Measurements from ENCODE around the gene ZNF439. TPM values are rescaled to one million over a fixed set of nuclear protein-coding genes. Genes with fewer than 3 reads are reported as not detected.
"Not testable (repeated sequence)": the region's sequence is repeated elsewhere in the genome, so short reads cannot be mapped to it uniquely, and the experiment has no call there.

Gene ZNF439
- polyA plus RNA-seq, 1 donor (not counting 4 experiments of a cell fraction or from before 2014, with no cell fraction given) = 0.71 TPM

GRCh38 chr19:11832253-11832912 lies 16.1 kb upstream of the ZNF439 start:
- Histone ChIP-seq H4K20me1 (ENCODE audit: control insufficient read depth, extremely low read depth, insufficient read depth, low read length) (no peaks in the 10 kb centered on the region), H3K9me1 (ENCODE audit: control insufficient read depth, extremely low read depth, insufficient read depth, low read length) (no peaks in the 10 kb centered on the region), H2AFZ (ENCODE audit: control insufficient read depth, low read length) (no peak overlapping the region), H3K4me3 (ENCODE audit: control insufficient read depth in 2 of 3, extremely low read depth in 1 of 3, insufficient read depth in 2 of 3, low read depth in 1 of 3, low read length in 3 of 3) (no peak overlapping the region), H3K4me1 (ENCODE audit: control insufficient read depth, extremely low read depth, insufficient read depth, low read length) (no peaks in the 10 kb centered on the region), H3K27ac (ENCODE audit: control insufficient read depth, insufficient read depth, low read length) (no peak overlapping the region), H3K79me2 (ENCODE audit: control insufficient read depth, insufficient read depth, low read length) (peaks cover 10% of the 10 kb centered on the region), H3K9ac (ENCODE audit: control insufficient read depth, extremely low read depth, insufficient read depth, low read length) (no peak overlapping the region), H3K36me3 (ENCODE audit: control insufficient read depth in 2 of 2, extremely low read depth in 1 of 2, insufficient read depth in 2 of 2, low read length in 2 of 2) (peaks cover 12 to 17% of the 10 kb centered on the region in 2 experiments), H3K27me3 (ENCODE audit: control insufficient read depth, extremely low read depth, insufficient read depth, low read length) (no peaks in the 10 kb centered on the region), H3K4me2 (ENCODE audit: control insufficient read depth, extremely low read depth, insufficient read depth, low read depth, low read length) (no peak overlapping the region), H3K9me3 (ENCODE audit: control insufficient read depth, low read depth, low read length) (peaks cover 36% of the 10 kb centered on the region)
- DNase-seq (ENCODE audit: low read depth, low spot score) (no peak), FAIRE-seq (no peak)
- dilution Hi-C loops (cut with MboI; ENCODE audit: extremely low pct_ligation_motif_present, low sequenced_read_pairs) = no loop called here
- TF ChIP-seq CTCF (optimal IDR thresholded peaks at IDR 0.05 in 1 of 3, IDR thresholded peaks at IDR 0.05 in 1 of 3, conservative IDR thresholded peaks at IDR 0.05 in 1 of 3; ENCODE audit: extremely low read depth in 1 of 3, insufficient read depth in 2 of 3, low read length in 3 of 3) = no peak

- dilution Hi-C loops (cut with MboI; ENCODE audit: extremely low pct_ligation_motif_present, low sequenced_read_pairs) = no loop called here
- H3K27me3 ChIP-seq (ENCODE audit: control insufficient read depth, extremely low read depth, insufficient read depth, low read length) = no peaks in the 10 kb centered on the region
- H3K4me2 ChIP-seq (ENCODE audit: control insufficient read depth, extremely low read depth, insufficient read depth, low read depth, low read length) = no peak overlapping the region
- no peaks in the 10 kb centered on the region for H4K20me1 ChIP-seq (ENCODE audit: control insufficient read depth, extremely low read depth, insufficient read depth, low read length)
- H3K9me1 ChIP-seq (ENCODE audit: control insufficient read depth, extremely low read depth, insufficient read depth, low read length) = no peaks in the 10 kb centered on the region
- H3K36me3 ChIP-seq (ENCODE audit: control insufficient read depth in 2 of 2, extremely low read depth in 1 of 2, insufficient read depth in 2 of 2, low read length in 2 of 2) = peaks cover 12 to 17% of the 10 kb centered on the region in 2 experiments
- FAIRE-seq (no peak), DNase-seq (ENCODE audit: low read depth, low spot score) (no peak)
- no peak overlapping the region for H3K9ac ChIP-seq (ENCODE audit: control insufficient read depth, extremely low read depth, insufficient read depth, low read length)
- TF ChIP-seq EZH2 (IDR thresholded peaks at IDR 0.05; ENCODE audit: low read length) = no peak
- TF ChIP-seq CTCF (optimal IDR thresholded peaks at IDR 0.05 in 1 of 3, IDR thresholded peaks at IDR 0.05 in 1 of 3, conservative IDR thresholded peaks at IDR 0.05 in 1 of 3; ENCODE audit: extremely low read depth in 1 of 3, insufficient read depth in 2 of 3, low read length in 3 of 3) = no peak
- peaks cover 4% of the 10 kb centered on the region for H3K79me2 ChIP-seq (ENCODE audit: control insufficient read depth, insufficient read depth, low read length)
- no peak overlapping the region for H2AFZ ChIP-seq (ENCODE audit: control insufficient read depth, low read length)
- no peak overlapping the region for H3K4me3 ChIP-seq (ENCODE audit: control insufficient read depth in 2 of 3, extremely low read depth in 1 of 3, insufficient read depth in 2 of 3, low read depth in 1 of 3, low read length in 3 of 3)
- no peak overlapping the region for H3K27ac ChIP-seq (ENCODE audit: control insufficient read depth, insufficient read depth, low read length)
- H3K4me1 ChIP-seq (ENCODE audit: control insufficient read depth, extremely low read depth, insufficient read depth, low read length) = no peaks in the 10 kb centered on the region
- H3K9me3 ChIP-seq (ENCODE audit: control insufficient read depth, low read depth, low read length) = peaks cover 36% of the 10 kb centered on the region
Measured at GRCh38 chr19:11833541-11833940, 15.0 kb upstream of the ZNF439 start.

GRCh38 chr19:11835626-11836066 lies 12.9 kb upstream of the ZNF439 start:
- peaks cover 30% of the 10 kb centered on the region for H3K9me3 ChIP-seq (ENCODE audit: control insufficient read depth, low read depth, low read length)
- H3K9me1 ChIP-seq (ENCODE audit: control insufficient read depth, extremely low read depth, insufficient read depth, low read length); H4K20me1 ChIP-seq (ENCODE audit: control insufficient read depth, extremely low read depth, insufficient read depth, low read length); FAIRE-seq; H3K9ac ChIP-seq (ENCODE audit: control insufficient read depth, extremely low read depth, insufficient read depth, low read length); dilution Hi-C loops (cut with MboI; ENCODE audit: extremely low pct_ligation_motif_present, low sequenced_read_pairs); H3K79me2 ChIP-seq (ENCODE audit: control insufficient read depth, insufficient read depth, low read length); H2AFZ ChIP-seq (ENCODE audit: control insufficient read depth, low read length); H3K27me3 ChIP-seq (ENCODE audit: control insufficient read depth, extremely low read depth, insufficient read depth, low read length); H3K27ac ChIP-seq (ENCODE audit: control insufficient read depth, insufficient read depth, low read length); H3K4me1 ChIP-seq (ENCODE audit: control insufficient read depth, extremely low read depth, insufficient read depth, low read length); H3K4me3 ChIP-seq (ENCODE audit: control insufficient read depth in 2 of 3, extremely low read depth in 1 of 3, insufficient read depth in 2 of 3, low read depth in 1 of 3, low read length in 3 of 3); H3K4me2 ChIP-seq (ENCODE audit: control insufficient read depth, extremely low read depth, insufficient read depth, low read depth, low read length); DNase-seq (ENCODE audit: low read depth, low spot score): not testable (repeated sequence)
- peaks cover 9 to 15% of the 10 kb centered on the region in 2 experiments for H3K36me3 ChIP-seq (ENCODE audit: control insufficient read depth in 2 of 2, extremely low read depth in 1 of 2, insufficient read depth in 2 of 2, low read length in 2 of 2)

Data from keratinocyte (primary cell).